Fibroblast of villous mesenchyme (primary cell): ENCODE results near the gene GSK3A. TPM values are rescaled to one million over a fixed set of nuclear protein-coding genes. Genes with fewer than 3 reads are reported as not detected.

Experiments
- DNase-seq: peaks from one replicate; pipeline ENCODE4 v3.0.0-alpha.2; 2010; ENCODE audit warnings: low read depth
- H3K4me3 ChIP-seq: 2 replicates; pipeline ENCODE4 v1.5.1; 2011; ENCODE audit warnings: low read depth, mild to moderate bottlenecking, low read length
- total RNA-seq: library from RNA; depleted of rRNA; stranded (reverse); fragments of >200 nt; gene quantifications from 2 replicates; pipeline ENCODE4 v1.2.3, GENCODE V29; 2012
- TF ChIP-seq, protein P1 (sequence below): IDR thresholded peaks from 2 replicates; pipeline ENCODE4 v1.5.1; 2012; ENCODE audit warnings: low read depth, mild to moderate bottlenecking, low read length; ENCODE audit not compliant: insufficient read depth

GSK3A gene
- total RNA-seq, 1 donor, result 21.2 TPM

DNA sequence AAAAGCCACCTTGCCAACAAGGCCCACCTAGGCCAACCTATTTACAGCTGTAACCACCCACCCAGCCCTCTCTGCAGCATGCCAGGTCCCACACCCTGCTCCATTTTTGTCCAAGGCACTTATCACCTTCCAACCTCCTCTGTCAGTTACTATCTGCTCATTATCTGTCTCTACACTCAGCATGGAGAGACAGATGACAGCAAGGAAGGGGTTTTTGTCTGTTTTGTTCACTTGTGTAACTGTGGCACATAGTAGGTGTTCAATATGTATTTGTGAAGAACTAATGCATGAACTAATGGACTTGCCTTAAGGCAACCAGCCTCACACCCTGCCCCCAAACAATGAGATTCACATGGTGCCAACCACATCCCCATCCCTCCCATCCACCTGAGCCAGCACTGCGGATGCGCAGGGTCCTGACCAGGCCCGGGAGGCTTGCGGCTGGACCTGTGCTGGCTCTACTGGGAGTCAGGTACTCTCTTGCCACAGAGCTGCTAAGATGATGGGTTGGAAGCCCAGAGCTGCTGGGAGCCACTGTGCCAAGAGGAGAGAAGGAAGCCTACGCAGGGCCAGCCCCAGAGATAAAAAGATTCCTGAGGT is 42.2 kb downstream of the GSK3A start:
- DNase-seq, result no peak
- H3K4me3 ChIP-seq, result no peak overlapping the region
- TF ChIP-seq, protein P1, sequence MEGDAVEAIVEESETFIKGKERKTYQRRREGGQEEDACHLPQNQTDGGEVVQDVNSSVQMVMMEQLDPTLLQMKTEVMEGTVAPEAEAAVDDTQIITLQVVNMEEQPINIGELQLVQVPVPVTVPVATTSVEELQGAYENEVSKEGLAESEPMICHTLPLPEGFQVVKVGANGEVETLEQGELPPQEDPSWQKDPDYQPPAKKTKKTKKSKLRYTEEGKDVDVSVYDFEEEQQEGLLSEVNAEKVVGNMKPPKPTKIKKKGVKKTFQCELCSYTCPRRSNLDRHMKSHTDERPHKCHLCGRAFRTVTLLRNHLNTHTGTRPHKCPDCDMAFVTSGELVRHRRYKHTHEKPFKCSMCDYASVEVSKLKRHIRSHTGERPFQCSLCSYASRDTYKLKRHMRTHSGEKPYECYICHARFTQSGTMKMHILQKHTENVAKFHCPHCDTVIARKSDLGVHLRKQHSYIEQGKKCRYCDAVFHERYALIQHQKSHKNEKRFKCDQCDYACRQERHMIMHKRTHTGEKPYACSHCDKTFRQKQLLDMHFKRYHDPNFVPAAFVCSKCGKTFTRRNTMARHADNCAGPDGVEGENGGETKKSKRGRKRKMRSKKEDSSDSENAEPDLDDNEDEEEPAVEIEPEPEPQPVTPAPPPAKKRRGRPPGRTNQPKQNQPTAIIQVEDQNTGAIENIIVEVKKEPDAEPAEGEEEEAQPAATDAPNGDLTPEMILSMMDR, result no peak

DNA sequence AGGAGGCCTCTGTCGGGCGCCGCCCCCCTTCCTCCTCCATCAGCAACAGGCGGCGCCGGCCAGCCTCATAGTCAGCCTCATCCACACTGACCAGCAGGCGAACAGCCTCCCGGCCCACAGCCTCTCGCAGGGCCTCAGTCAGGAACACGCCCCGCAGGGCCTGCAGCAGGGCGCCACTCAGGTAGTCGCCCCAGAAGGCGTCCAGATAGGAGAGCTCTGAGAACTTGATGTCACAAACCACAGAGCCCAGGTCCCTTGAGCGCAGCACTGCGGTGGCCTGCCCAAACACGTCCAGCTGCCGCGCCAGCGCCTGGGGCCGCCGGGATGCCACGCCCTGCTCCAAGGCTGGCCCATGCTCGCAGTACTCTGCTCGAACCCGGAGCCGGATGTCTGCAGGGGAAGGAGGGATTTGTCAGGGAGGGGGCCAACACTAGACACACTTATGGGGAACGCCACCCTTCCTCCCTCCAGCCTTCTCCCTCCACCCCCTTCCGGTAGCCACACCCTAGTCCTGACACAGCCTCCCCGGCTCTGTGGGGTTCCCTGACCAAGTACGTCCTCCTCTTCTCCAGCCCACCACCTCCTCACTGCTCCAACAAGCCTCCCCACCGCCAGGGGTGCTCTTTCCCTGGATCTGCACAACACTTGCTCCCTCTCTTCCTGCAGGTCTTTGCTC is 42.8 kb downstream of the GSK3A start:
- no peak overlapping the region for H3K4me3 ChIP-seq
- TF ChIP-seq, protein P1, result no peak
- no peak for DNase-seq

DNA sequence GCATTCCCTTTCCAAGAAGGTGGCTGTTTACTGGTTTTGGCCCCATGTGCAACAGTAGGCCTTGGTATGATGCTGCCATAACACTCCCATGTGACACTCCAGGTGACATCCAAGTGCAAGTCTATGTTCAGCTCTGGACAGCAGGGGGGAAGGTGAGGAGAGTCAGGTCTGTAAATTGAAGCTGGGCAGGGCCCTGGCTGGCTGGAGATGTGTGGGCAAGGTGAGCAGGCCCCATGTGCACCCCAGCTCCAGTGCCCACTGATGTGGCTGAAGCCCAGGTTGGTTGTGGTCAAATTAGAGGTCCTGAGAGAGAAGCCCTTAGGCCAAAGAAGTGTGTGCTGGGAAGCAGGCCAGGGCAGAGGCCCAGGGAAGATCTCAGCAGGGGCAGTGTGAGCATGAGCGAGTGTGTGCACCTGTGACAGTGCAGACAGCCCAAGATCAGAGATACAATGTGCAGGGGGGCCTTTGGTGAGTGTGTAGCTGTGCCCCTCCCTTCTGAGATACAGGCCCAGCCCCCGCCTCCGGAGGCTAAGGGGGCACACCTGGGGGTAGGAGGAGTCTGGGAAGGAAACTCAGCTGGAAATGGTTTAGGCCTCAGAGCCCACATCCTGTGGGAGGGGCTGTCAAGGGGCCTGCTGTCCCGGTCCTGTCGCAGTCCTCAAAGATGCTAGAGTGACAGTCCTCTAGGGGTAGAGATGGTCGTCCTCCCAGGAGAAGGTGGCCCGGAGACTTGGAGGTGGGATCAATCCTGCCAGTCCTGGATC is 43.5 kb downstream of the GSK3A start:
- no peak for DNase-seq
- TF ChIP-seq, protein P1, result no peak
- H3K4me3 ChIP-seq, result no peak overlapping the region

DNA sequence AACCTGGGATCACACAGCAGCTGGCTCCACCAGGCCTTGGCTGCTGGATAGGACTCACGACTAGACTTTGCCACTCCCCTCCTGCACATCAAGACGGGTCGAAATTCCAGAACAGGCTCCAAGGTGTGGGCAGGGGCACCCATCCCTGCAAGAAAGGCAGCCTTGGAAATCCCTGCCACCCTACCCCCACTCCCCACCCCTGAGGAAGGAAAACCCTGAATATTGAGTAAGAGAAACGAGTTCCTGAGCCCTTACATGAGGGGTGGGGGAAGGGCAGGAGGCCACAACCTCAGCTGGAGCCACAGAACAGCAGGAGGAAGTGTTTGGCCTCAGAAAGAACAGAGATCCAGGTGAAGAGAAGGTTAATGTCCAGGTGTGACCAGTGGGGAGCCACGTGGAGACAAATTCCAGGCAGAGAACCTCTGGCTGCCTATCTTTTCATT is 45.0 kb downstream of the GSK3A start:
- H3K4me3 ChIP-seq, result no peak overlapping the region
- TF ChIP-seq, protein P1, result no peak
- DNase-seq, result no peak

DNA sequence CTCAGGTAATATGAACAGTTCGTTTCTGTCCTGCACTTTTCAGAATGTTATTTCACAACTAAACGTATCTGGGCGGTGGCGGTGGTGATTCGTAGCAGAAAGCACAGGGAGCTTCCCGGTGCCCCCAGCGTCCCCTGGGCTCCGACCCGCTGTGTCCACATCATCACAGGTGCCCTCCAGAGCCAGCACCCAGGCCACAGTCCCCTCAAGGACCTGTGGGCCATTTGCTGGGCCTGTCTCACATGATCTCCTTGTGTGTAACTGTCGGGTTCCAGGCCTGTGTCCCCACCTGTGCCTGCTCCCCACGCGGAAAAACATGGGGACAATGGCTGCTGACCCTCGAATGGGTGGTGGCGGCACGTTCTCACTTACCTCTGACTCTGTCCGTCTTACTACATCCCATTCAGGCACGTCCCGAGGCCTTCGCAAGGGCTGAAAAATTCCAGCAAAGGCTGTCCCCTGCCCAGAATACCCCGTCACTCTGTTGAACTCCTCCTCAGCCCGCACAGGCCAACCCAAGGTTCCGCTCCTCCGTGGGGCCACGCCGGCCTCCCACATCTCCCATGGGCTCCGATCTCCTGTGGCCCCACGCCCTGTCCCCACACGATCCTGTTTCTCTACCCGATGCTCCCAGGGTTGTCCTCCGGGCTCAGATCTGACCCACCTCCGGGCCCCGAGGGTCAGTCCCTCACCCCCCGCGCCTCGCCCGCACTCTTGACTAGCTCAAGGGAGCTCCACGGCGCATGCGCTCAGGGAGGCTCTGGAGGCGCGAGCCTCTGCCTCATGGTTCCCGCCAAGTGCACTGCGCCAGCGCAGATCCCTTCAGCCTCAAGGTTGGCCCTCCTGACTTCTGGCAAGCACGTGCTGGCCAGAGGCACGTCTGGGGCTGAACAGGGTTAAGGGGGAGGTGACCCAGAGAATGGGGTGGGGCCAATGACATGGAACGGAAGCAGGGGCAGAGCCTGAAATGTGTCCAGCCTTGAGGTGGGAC is 46.1 kb downstream of the GSK3A start:
- DNase-seq, result no peak
- no peak overlapping the region for H3K4me3 ChIP-seq
- TF ChIP-seq, protein P1, result no peak

DNA sequence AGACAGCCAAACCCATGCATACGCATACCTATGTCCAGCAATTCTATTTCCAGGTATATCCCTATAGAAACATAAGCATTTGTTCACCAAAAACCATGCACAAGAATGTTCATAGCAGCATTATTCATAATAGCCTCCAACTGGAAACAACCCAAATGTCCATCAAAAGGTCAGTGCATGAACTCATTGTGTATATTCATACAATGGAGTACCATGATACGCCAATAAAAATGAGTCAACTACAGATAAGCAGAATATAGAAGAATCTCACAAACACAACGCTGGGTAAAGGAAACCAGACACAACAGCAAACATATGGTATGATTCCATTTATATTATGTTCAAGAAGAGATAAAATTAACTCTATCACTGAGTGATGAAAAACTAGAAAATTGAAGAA is 48.7 kb downstream of the GSK3A start:
- DNase-seq, result no peak
- TF ChIP-seq, protein P1, result no peak
- H3K4me3 ChIP-seq, result no peak overlapping the region
